Fibroblast of skin of scalp (primary cell): Measurements from ENCODE around the gene CCL18.
"Not testable (repeated sequence)": the region's sequence is repeated elsewhere in the genome, so short reads cannot be mapped to it uniquely, and the experiment has no call there.

ENCODE experiments used
- DNase-seq: peaks from one replicate; pipeline ENCODE4 v3.0.0-alpha.2; 2013

Gene CCL18

GRCh38 chr17:36104701-36105181 lies 40.7 kb downstream of the CCL18 start:
- no peak for DNase-seq

GRCh38 chr17:36105781-36106492 lies 41.9 kb downstream of the CCL18 start:
- no peak for DNase-seq

- no peak for DNase-seq
Measured at GRCh38 chr17:36106493-36106835, 42.4 kb downstream of the CCL18 start.

- DNase-seq: no peak
Measured at GRCh38 chr17:36107660-36108059, 43.6 kb downstream of the CCL18 start.

GRCh38 chr17:36108265-36108664 lies 44.2 kb downstream of the CCL18 start:
- DNase-seq: not testable (repeated sequence)

GRCh38 chr17:36111068-36111490 lies 47.0 kb downstream of the CCL18 start:
- no peak for DNase-seq

- no peak for DNase-seq
Measured at GRCh38 chr17:36112572-36112971, 48.5 kb downstream of the CCL18 start.

- DNase-seq: not testable (repeated sequence)
Measured at GRCh38 chr17:36113131-36113530, 49.1 kb downstream of the CCL18 start.

- not testable (repeated sequence) for DNase-seq
Measured at GRCh38 chr17:36114971-36115648, 51.0 kb downstream of the CCL18 start.

GRCh38 chr17:36115649-36115977 lies 51.5 kb downstream of the CCL18 start:
- DNase-seq: not testable (repeated sequence)

GRCh38 chr17:36117505-36118382 lies 53.7 kb downstream of the CCL18 start:
- DNase-seq: no peak

- DNase-seq: no peak
Measured at GRCh38 chr17:36118477-36119353, 54.6 kb downstream of the CCL18 start.

GRCh38 chr17:36120221-36120620 lies 56.1 kb downstream of the CCL18 start:
- DNase-seq: no peak

GRCh38 chr17:36121099-36121498 lies 57.0 kb downstream of the CCL18 start:
- not testable (repeated sequence) for DNase-seq
